Measurements from ENCODE around the gene SPON1.

The SPON1 gene

GRCh38 chr11:13958641-13959400, 3.7 kb upstream of the SPON1 start:
- no peak for ATAC-seq
- Mint-ChIP-seq H3K27me3 (peaks cover 39% of the 10 kb centered on the region), H3K9me3 (no peaks in the 10 kb centered on the region), H3K4me3 (no peak overlapping the region), H3K36me3 (no peaks in the 10 kb centered on the region), H3K4me1 (peaks cover 5% of the 10 kb centered on the region), H3K27ac (no peak overlapping the region)

DNA sequence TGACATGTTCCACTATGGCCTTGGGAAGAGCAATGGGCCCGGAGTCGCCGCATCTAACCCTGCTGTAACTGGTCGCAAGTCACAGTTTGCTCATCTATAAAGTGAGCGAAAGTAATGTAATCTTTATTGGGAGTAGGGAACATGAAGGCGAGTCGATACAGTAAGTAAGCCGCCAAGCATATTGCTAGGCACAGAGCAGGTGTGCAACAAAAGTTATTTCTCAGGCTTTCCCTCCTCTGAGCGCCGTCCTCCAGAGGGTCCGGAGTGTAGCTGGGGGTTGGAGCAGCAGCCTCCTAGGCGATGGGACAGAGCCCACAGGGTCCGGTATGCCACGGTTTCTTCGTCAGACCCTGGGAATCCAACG, 343 bp upstream of the SPON1 start:
- Mint-ChIP-seq H3K4me3 (no peak overlapping the region), H3K27ac (no peak overlapping the region), H3K9me3 (no peaks in the 10 kb centered on the region), H3K36me3 (no peaks in the 10 kb centered on the region), H3K4me1 (peaks cover 10% of the 10 kb centered on the region), H3K27me3 (peaks cover 63% of the 10 kb centered on the region)
- ATAC-seq, result no peak

DNA sequence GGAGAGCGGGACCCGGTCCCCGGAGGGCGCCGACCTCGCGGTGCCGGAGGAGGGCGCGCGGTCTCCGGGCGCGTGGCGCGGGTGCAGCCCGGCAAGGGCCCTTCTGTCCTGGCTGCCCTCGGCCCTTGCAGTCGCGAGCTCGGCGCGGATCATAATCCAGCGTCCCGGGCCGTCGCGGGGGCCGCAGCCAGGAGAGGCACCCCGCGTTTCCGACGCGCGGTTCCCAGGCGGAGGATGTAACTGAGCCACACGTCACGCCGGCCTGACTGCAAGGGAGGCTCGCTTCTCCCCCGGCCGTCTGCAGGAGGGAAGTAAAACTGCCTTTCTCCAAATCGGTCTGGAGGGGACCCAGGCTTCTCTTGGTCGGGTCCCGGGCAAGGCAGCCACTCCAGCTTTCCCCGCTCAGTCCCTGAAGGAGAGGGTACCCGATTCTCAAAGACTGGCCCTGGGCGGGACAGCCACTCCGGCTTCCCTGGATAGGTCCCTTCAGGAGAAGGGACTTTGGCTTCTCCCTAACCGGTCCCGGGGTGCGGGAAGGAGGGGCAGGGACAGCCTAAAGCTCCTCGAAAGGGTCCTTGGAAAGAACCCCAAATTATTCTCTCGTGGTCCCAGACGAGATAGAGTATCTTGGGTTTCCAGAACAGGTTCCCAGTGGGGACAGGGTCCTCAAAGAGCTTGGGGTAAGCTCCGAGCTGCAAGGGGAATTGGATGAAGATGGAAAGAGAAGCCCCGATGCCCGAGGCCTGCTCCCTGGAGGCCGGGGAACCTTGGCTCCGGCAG, 836 bp downstream of the SPON1 start:
- ATAC-seq, result peak; percentile 70
- peaks cover 10% of the 10 kb centered on the region for H3K4me1 Mint-ChIP-seq
- H3K27me3 Mint-ChIP-seq, result peaks cover 63% of the 10 kb centered on the region
- H3K4me3 Mint-ChIP-seq, result no peak overlapping the region
- no peaks in the 10 kb centered on the region for H3K9me3 Mint-ChIP-seq
- H3K36me3 Mint-ChIP-seq, result no peaks in the 10 kb centered on the region
- no peak overlapping the region for H3K27ac Mint-ChIP-seq

GRCh38 chr11:13963949-13964770, 1.6 kb downstream of the SPON1 start:
- Mint-ChIP-seq H3K4me1 (peaks cover 10% of the 10 kb centered on the region), H3K27ac (no peak overlapping the region), H3K36me3 (no peaks in the 10 kb centered on the region), H3K27me3 (peaks cover 56% of the 10 kb centered on the region), H3K9me3 (no peaks in the 10 kb centered on the region), H3K4me3 (peak overlapping the region; percentile 36)
- no peak for ATAC-seq

DNA sequence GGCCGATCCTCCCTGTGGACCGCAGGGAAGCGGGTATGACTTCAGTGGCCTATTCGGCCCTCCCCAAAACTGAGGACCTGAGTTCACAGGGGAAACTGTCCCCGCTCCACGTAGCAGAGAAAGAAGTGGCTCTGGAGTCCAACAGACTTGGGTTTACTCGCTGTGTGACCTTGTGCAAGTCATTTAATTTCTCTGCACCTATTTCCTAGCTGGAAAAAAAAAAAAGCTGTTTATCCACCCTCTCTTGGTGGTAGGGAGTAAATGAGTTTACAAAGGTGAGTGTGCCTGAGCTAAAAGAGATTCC, 2.2 kb downstream of the SPON1 start:
- Mint-ChIP-seq H3K9me3 (no peaks in the 10 kb centered on the region), H3K27ac (no peak overlapping the region), H3K4me1 (peaks cover 10% of the 10 kb centered on the region), H3K36me3 (no peaks in the 10 kb centered on the region), H3K27me3 (peaks cover 51% of the 10 kb centered on the region), H3K4me3 (no peak overlapping the region)
- no peak for ATAC-seq

GRCh38 chr11:13965337-13965736, 2.8 kb downstream of the SPON1 start:
- H3K36me3 Mint-ChIP-seq, result no peaks in the 10 kb centered on the region
- H3K27me3 Mint-ChIP-seq, result peaks cover 45% of the 10 kb centered on the region
- H3K9me3 Mint-ChIP-seq, result no peaks in the 10 kb centered on the region
- H3K4me1 Mint-ChIP-seq, result peaks cover 10% of the 10 kb centered on the region
- no peak overlapping the region for H3K4me3 Mint-ChIP-seq
- H3K27ac Mint-ChIP-seq, result no peak overlapping the region
- no peak for ATAC-seq

DNA sequence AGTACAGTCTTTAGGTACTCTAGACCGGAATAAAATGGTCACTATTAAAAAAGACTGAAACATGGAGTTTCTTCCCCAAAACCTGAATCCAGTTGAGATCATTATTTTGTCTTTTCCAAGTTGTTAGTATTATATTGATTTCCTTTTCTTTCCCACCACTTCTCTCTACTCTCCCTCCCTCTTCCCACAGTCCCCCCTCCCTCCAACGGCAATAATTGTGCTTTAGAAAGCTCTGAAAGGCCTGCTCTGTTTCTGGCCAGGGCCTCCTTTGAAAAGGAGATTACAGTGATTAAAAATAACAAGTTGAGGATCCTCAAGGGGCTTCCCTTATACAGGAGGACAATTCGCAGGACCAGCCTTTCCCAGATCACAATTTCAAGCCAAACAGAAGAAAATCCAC, 3.5 kb downstream of the SPON1 start:
- ATAC-seq, result no peak
- Mint-ChIP-seq H3K4me3 (no peak overlapping the region), H3K36me3 (no peaks in the 10 kb centered on the region), H3K27ac (no peak overlapping the region), H3K4me1 (peaks cover 10% of the 10 kb centered on the region), H3K27me3 (peaks cover 39% of the 10 kb centered on the region), H3K9me3 (no peaks in the 10 kb centered on the region)

- Mint-ChIP-seq H3K4me3 (no peak overlapping the region), H3K36me3 (no peaks in the 10 kb centered on the region), H3K4me1 (peaks cover 10% of the 10 kb centered on the region), H3K27ac (no peak overlapping the region), H3K9me3 (no peaks in the 10 kb centered on the region), H3K27me3 (peaks cover 34% of the 10 kb centered on the region)
- ATAC-seq, result no peak
These were observed 4.0 kb downstream of the SPON1 start for GRCh38 chr11:13966486-13966885.

DNA sequence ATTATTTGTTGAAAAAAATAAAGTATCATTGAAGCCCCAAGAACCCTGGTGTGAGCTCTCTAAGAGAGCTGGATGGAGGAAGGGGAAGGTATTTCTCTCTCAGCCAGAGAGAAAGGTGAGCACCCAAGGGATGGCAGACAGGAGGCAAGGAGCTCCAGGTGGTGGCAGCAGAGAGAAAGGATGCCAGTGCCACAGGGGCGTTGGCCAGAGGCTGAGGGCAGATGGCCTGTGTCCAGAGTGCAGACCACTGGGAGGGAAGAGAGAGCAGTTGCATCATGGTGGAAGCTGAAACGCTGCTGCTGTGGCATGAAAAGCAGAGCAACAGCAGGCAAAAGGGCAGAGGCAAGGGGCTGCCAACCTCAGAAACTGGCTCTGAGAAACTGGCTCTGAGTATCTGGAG, 8.5 kb downstream of the SPON1 start:
- no peaks in the 10 kb centered on the region for H3K4me1 Mint-ChIP-seq
- H3K36me3 Mint-ChIP-seq, result no peaks in the 10 kb centered on the region
- ATAC-seq, result peak; percentile 52
- no peak overlapping the region for H3K4me3 Mint-ChIP-seq
- H3K27me3 Mint-ChIP-seq, result peaks cover 10% of the 10 kb centered on the region
- no peak overlapping the region for H3K27ac Mint-ChIP-seq
- H3K9me3 Mint-ChIP-seq, result no peaks in the 10 kb centered on the region

GRCh38 chr11:13972043-13972910, 9.8 kb downstream of the SPON1 start:
- ATAC-seq, result no peak
- Mint-ChIP-seq H3K4me3 (no peak overlapping the region), H3K36me3 (no peaks in the 10 kb centered on the region), H3K27ac (no peak overlapping the region), H3K27me3 (peaks cover 3% of the 10 kb centered on the region), H3K9me3 (no peaks in the 10 kb centered on the region), H3K4me1 (no peaks in the 10 kb centered on the region)

DNA sequence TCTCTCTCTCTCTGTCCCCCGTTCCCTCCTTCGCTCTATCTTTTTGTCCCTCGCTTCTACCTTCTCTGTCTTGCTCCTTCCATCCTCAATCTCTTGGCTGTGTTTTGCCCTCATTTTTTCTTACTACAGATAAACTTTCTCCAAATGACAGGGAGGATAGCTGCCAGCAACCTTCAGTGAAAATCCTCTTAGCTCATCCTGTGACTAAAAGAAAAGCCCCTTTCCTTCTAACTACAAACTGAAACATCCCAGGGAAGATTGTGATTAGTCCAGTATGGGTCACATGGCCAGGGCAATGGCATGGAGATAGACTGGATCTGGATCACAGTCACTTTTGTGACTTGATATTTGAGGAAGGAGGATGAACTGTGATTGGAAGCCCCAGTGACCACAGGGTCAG, 10.4 kb downstream of the SPON1 start:
- Mint-ChIP-seq H3K27ac (no peak overlapping the region), H3K4me1 (no peaks in the 10 kb centered on the region), H3K4me3 (no peak overlapping the region), H3K36me3 (no peaks in the 10 kb centered on the region), H3K27me3 (peaks cover 8% of the 10 kb centered on the region), H3K9me3 (no peaks in the 10 kb centered on the region)
- ATAC-seq, result no peak

DNA sequence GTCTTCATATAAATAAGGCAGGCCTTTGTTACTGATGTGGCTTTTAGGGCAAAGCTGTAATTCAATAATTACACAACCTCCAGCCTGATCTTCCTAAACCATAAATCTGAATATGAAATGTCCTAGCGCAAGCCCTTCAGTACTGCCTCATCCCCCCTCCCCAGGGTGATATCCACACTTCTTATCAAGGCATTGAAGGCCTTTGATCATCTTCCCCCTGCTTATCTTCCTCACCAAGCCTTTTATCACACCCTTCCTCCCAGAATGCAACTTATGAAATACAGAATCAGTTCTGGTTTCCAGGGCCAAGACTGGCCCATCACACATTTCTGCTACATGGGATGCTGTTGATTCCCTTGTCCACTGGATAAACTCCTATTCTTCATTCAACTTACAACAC, 12.1 kb downstream of the SPON1 start:
- no peak overlapping the region for H3K27ac Mint-ChIP-seq
- no peaks in the 10 kb centered on the region for H3K9me3 Mint-ChIP-seq
- no peak overlapping the region for H3K4me3 Mint-ChIP-seq
- no peaks in the 10 kb centered on the region for H3K36me3 Mint-ChIP-seq
- H3K4me1 Mint-ChIP-seq, result no peaks in the 10 kb centered on the region
- peaks cover 10% of the 10 kb centered on the region for H3K27me3 Mint-ChIP-seq
- no peak for ATAC-seq

DNA sequence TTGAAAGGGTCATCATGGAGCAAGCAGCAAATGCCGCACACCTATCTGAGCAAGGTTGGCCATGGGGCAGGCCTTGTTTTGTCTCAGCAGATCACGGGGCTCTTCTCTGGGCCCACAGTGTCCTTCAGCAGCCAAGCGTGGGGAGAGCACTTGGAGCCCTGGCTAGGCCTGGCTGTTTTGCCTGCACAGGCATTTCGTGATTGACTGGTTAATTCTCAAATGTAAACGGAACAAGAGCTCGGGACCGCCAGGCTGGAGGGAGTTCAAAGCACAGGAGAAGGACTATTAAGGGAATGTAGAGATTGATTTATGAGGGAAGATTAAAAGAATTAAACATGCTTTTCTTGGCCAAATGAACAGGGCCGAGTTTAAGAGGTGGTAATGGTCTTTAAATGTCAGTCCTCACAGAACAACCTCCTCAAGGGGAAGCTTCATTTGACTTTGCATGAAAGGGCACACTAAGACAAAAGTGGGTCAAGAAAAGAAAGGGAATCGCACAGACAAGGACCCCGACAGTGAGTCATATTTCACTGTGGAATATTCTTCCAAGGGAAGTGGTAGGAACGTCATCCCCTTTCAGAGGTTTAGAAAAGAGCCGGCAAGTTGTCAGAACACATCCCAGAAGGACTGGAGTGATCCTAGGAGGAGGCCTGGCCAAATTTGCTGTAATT, 20.7 kb downstream of the SPON1 start:
- Mint-ChIP-seq H3K9me3 (no peaks in the 10 kb centered on the region), H3K36me3 (no peaks in the 10 kb centered on the region), H3K27me3 (peaks cover 9% of the 10 kb centered on the region), H3K4me1 (no peaks in the 10 kb centered on the region), H3K27ac (no peak overlapping the region), H3K4me3 (no peak overlapping the region)
- ATAC-seq, result no peak

- peaks cover 5% of the 10 kb centered on the region for H3K27me3 Mint-ChIP-seq
- ATAC-seq, result peak; percentile 36
- no peak overlapping the region for H3K27ac Mint-ChIP-seq
- H3K4me3 Mint-ChIP-seq, result no peak overlapping the region
- no peaks in the 10 kb centered on the region for H3K9me3 Mint-ChIP-seq
- H3K4me1 Mint-ChIP-seq, result no peaks in the 10 kb centered on the region
- H3K36me3 Mint-ChIP-seq, result no peaks in the 10 kb centered on the region
These were observed 22.3 kb downstream of the SPON1 start for GRCh38 chr11:13984616-13985450.

Data from stimulated activated memory B cell treated with anti-CD40 and anti-IgM and Interleukin-4, amounts not matched to agents 10 μg/mL and 1 μg/mL and 100 μg/mL, for 72 hours (primary cell).